Measurements from ENCODE around the gene CBFA2T2. TPM values are rescaled to one million over a fixed set of nuclear protein-coding genes. Genes with fewer than 3 reads are reported as not detected.

Gene CBFA2T2
- total RNA-seq, 2 donors from 2014 or later = 10.6 to 12.5 TPM

DNA sequence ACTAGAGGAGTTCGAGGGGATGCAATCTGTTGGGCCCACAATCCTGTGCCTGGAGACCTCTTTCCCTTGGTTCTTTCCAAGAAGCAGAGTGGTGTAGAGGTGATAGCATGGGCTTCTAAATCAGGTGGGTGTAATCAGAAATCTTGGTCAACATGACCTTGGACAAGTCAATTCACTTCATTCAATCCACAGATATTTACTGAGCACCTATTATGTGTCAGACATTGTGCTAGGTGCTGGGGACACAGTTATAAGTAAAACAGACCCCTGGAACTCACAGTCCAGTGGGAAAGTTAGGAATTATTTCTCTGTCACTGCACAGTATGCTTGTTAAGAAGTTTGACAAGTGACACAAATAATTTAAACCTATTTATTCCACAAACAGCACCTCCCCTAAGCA is 199.6 kb downstream of the CBFA2T2 start:
- TF ChIP-seq, protein P1, sequence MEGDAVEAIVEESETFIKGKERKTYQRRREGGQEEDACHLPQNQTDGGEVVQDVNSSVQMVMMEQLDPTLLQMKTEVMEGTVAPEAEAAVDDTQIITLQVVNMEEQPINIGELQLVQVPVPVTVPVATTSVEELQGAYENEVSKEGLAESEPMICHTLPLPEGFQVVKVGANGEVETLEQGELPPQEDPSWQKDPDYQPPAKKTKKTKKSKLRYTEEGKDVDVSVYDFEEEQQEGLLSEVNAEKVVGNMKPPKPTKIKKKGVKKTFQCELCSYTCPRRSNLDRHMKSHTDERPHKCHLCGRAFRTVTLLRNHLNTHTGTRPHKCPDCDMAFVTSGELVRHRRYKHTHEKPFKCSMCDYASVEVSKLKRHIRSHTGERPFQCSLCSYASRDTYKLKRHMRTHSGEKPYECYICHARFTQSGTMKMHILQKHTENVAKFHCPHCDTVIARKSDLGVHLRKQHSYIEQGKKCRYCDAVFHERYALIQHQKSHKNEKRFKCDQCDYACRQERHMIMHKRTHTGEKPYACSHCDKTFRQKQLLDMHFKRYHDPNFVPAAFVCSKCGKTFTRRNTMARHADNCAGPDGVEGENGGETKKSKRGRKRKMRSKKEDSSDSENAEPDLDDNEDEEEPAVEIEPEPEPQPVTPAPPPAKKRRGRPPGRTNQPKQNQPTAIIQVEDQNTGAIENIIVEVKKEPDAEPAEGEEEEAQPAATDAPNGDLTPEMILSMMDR (IDR thresholded peaks at IDR 0.05) = no peak
- TF ChIP-seq POLR2A (IDR thresholded peaks at IDR 0.05) = no peak
- ATAC-seq = no peak
- Histone ChIP-seq H3K4me3 (no peak overlapping the region), H3K27ac (no peak overlapping the region), H3K27me3 (no peaks in the 10 kb centered on the region), H3K4me1 (peaks cover 27% of the 10 kb centered on the region), H3K36me3 (replicated peaks in 1 of 2; ENCODE audit: insufficient read depth in 1 of 2, low read depth in 2 of 2) (no peaks in the 10 kb centered on the region), H3K9me3 (no peaks in the 10 kb centered on the region)
- DNase-seq = no peak
- 92 to 100% methylated on average over 1 of the region's 1 CpG for WGBS, 2 donors
- intact Hi-C loops (cut with DNase I) = no loop called here

DNA sequence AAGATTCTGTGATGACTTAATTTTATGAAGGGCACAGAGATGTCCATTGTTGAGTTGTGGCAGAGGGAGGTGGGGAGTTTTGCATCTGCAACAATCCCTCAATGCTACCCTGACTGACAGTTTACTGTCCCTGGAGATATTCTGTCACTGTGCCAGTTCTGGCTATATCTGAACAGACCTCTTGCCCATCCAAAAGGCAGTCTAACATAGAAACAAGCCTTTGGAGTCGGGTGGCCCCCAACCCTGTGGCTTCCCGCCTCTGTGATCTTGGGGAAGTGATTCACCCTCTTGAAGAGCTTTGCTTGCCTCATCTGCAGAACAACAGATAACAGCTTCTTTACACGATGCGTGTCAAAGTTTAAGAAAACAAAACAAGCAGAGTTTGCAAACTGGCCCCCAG is 200.1 kb downstream of the CBFA2T2 start:
- DNase-seq = no peak
- H3K36me3 ChIP-seq (replicated peaks in 1 of 2; ENCODE audit: insufficient read depth in 1 of 2, low read depth in 2 of 2) = no peaks in the 10 kb centered on the region
- intact Hi-C loops (cut with DNase I) = no loop called here

DNA sequence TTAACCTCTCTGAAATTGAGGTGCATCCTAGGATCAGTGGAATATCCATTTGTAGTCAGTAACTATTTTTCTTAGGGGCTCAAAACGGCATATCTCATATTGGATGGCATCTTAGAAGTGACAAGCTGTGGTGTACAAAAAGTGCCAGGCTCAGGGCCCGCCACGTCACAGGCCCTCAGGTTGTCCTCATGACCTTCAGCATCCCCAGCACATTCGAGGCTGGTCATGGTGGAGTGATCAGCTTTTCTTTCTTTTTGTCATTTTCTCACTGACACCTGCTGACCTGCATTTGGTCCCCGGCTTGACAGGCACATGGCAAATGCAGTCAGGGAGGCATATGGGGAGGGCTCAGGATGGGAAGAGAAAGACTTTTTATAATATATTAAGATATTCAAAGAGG is 203.4 kb downstream of the CBFA2T2 start:
- intact Hi-C loops (cut with DNase I) = no loop called here
- TF ChIP-seq, protein P1 (IDR thresholded peaks at IDR 0.05) = no peak
- no peak for TF ChIP-seq POLR2A (IDR thresholded peaks at IDR 0.05)
- no peaks in the 10 kb centered on the region for H3K36me3 ChIP-seq (replicated peaks in 1 of 2; ENCODE audit: insufficient read depth in 1 of 2, low read depth in 2 of 2)
- H3K9me3 ChIP-seq = no peaks in the 10 kb centered on the region
- no peak for DNase-seq
- ATAC-seq = no peak
- no peak overlapping the region for H3K4me3 ChIP-seq
- H3K27me3 ChIP-seq = no peaks in the 10 kb centered on the region
- H3K4me1 ChIP-seq = peaks cover 10% of the 10 kb centered on the region
- WGBS, 2 donors = 73 to 76% methylated on average over 5 of the region's 5 CpGs
- no peak overlapping the region for H3K27ac ChIP-seq

More for the DNA sequence above, 200.1 kb downstream of the CBFA2T2 start:
- Histone ChIP-seq H3K4me3 (no peak overlapping the region), H3K27me3 (no peaks in the 10 kb centered on the region), H3K9me3 (no peaks in the 10 kb centered on the region), H3K4me1 (peaks cover 23% of the 10 kb centered on the region), H3K27ac (no peak overlapping the region)
- no peak for ATAC-seq
- 68 to 85% methylated on average over 4 of the region's 4 CpGs for WGBS, 2 donors
- TF ChIP-seq, protein P1 (IDR thresholded peaks at IDR 0.05) = no peak
- TF ChIP-seq POLR2A (IDR thresholded peaks at IDR 0.05) = no peak

DNA sequence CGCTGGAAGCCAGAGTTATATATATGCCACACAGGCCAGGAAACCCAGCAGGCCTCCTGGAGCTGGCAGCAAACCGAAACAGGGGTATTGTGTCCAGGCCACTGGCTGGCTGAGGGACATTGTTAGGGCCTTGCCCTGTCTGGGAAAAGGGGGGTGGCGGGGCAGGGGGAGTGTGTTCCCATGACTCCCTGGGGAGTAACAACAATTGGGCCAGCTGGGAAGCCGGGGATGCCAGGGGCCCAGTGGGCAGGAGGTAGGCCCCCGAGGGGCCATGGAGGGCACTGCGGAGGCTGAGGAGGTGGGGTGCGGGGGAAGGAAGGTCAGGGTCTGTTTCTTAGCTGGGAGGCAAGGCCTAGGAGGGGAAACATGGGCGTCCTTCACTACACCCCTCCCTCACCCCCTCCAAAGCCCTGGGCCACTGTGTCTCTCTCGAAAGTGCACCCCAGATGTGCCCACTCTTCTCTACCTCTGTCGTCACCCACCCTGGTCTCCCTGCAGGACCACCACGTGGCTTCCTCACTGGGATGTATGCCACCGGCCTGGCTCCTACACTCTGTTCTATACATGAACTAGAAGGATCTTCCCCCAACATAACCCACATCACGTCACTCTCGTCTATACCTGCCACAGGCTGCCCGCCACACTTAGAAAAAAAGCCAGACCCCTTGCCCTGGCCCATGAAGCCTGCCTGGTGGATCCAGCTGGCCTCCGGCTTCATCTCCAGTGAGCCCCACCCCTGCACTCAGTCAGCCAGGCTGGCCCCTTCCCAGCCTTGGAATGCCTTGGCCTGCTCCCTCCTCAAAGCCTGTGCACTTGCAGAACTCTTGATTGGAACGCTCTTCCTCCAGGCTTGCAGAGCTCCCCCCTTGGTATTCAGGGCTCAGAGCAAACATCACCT is 204.1 kb downstream of the CBFA2T2 start:
- TF ChIP-seq, protein P1 (IDR thresholded peaks at IDR 0.05) = no peak
- TF ChIP-seq POLR2A (IDR thresholded peaks at IDR 0.05) = no peak
- DNase-seq (no peak), ATAC-seq (no peak)
- peaks cover 3% of the 10 kb centered on the region for H3K4me1 ChIP-seq
- H3K27me3 ChIP-seq = no peaks in the 10 kb centered on the region
- 77 to 79% methylated on average over 17 of the region's 17 CpGs for WGBS, 2 donors
- no peak overlapping the region for H3K27ac ChIP-seq
- H3K9me3 ChIP-seq = no peaks in the 10 kb centered on the region
- no peak overlapping the region for H3K4me3 ChIP-seq
- intact Hi-C loops (cut with DNase I) = no loop called here
- no peaks in the 10 kb centered on the region for H3K36me3 ChIP-seq (replicated peaks in 1 of 2; ENCODE audit: insufficient read depth in 1 of 2, low read depth in 2 of 2)

DNA sequence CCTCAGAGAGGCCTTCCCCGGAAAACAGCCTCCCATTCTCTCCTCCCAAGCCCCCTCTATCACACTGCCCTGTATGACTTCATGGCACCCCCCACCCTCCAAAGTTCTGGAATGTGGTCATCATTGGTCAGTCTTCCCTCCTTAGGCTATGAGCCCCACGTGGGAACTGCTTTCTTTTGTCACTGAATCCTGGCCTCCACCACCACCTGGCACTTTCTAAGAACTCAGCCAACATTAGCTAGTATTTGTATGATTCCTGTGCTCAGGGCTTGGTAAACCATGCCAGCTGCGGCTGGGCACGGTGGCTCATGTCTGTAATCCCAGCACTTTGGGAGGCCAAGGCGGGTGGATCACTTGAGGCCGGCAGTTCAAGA is 204.7 kb downstream of the CBFA2T2 start:
- Histone ChIP-seq H3K9me3 (no peaks in the 10 kb centered on the region), H3K27ac (no peak overlapping the region), H3K4me3 (no peak overlapping the region), H3K27me3 (no peaks in the 10 kb centered on the region), H3K36me3 (replicated peaks in 1 of 2; ENCODE audit: insufficient read depth in 1 of 2, low read depth in 2 of 2) (no peaks in the 10 kb centered on the region), H3K4me1 (no peaks in the 10 kb centered on the region)
- 75 to 81% methylated on average over 6 of the region's 6 CpGs for WGBS, 2 donors
- no peak for ATAC-seq
- intact Hi-C loops (cut with DNase I) = no loop called here
- DNase-seq = no peak
- no peak for TF ChIP-seq POLR2A (IDR thresholded peaks at IDR 0.05)
- TF ChIP-seq, protein P1 (IDR thresholded peaks at IDR 0.05) = no peak
